SJSA1 (cell line): Measurements from ENCODE around the gene ANKRD44. TPM values are rescaled to one million over a fixed set of nuclear protein-coding genes. Genes with fewer than 3 reads are reported as not detected.
"Not testable (repeated sequence)": the region's sequence is repeated elsewhere in the genome, so short reads cannot be mapped to it uniquely, and the experiment has no call there.

Source experiments
- DNase-seq, 2 experiments: peaks; one replicate each; pipeline ENCODE4 v3.0.0-alpha.2; 2015 to 2020; ENCODE audit warnings: low spot score in 2 of 2, low read depth in 1 of 2
- H3K27ac ChIP-seq: fragments of 250-450 bp; sonication (Bioruptor Pico); 2 replicates; pipeline ENCODE4 v1.5.1; 2020; ENCODE audit warnings: mild to moderate bottlenecking, moderate library complexity
- H3K27me3 ChIP-seq: fragments of 250-450 bp; sonication (Bioruptor Pico); replicated peaks from 2 replicates; pipeline ENCODE4 v1.5.1; 2020; ENCODE audit warnings: mild to moderate bottlenecking, moderate library complexity
- H3K36me3 ChIP-seq: fragments of 250-450 bp; sonication (Bioruptor Pico); 2 replicates; pipeline ENCODE4 v1.5.1; 2020; ENCODE audit warnings: mild to moderate bottlenecking
- H3K4me1 ChIP-seq: fragments of 250-450 bp; sonication (Bioruptor Pico); replicated peaks from 2 replicates; pipeline ENCODE4 v1.6.1; 2021; ENCODE audit warnings: mild to moderate bottlenecking
- H3K4me3 ChIP-seq: fragments of 250-450 bp; sonication (Bioruptor Pico); 2 replicates; pipeline ENCODE4 v1.5.1; 2020; ENCODE audit warnings: mild to moderate bottlenecking
- H3K9me3 ChIP-seq: fragments of 250-450 bp; sonication (Bioruptor Pico); replicated peaks from 2 replicates; pipeline ENCODE4 v1.5.1; 2020; ENCODE audit warnings: mild to moderate bottlenecking
- total RNA-seq: library from RNA; depleted of rRNA; stranded (reverse); fragments of >200 nt; shearing (Covaris generic); gene quantifications from 2 replicates; pipeline ENCODE4 v1.2.3, GENCODE V29; 2014

ANKRD44 gene
- total RNA-seq, 1 experiment from 2014 or later, result 15.5 TPM

DNA sequence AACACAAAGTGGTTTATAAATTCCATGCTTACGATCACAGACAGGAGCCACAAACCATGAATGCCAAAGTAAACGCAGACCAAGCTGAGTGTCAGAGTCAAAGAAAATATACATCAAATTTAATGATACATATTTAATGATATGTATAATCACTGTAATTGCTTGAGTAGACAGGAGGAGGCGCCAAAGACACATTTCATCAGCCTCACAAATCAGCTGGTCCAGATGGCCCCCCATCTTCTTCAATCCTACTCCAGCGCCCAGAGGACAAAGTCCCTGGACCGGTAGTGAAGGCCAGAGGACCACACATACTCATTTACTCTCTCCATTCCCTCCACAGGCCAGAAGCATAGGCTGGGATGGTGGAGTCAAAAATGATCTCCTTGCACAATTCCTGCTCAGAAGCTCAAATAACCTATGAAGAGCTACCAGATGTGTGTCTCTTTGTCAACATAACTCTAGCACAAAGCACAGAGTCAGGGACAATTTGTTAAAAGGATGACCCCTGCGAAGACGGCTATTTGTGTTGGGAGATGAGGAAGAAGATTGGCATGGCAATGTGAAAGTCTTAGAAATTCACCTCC is 234.7 kb downstream of the ANKRD44 start:
- no peak overlapping the region for H3K27ac ChIP-seq

DNA sequence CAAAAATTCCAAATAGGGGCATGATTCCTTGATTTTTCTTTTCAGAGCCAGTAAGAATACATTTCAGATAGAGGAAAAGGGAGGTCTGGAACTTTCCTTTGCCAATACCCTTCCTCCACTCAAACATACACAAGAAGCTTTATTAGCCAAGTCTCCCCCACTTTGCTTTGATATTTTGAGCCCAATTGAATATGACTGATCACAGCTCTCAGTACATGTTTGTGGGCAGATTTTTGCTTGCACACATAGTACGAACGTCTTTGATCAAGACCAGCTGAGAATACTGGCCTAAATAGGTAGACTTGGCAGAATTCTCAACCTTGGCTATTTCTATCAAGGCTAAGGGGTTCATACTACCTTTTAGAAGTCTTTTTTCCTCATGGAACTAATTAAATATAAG is 235.3 kb downstream of the ANKRD44 start:
- no peak overlapping the region for H3K4me3 ChIP-seq
- peaks cover 8% of the 10 kb centered on the region for H3K4me1 ChIP-seq
- DNase-seq, result no peak
- H3K36me3 ChIP-seq, result peaks cover 11% of the 10 kb centered on the region
- H3K9me3 ChIP-seq, result no peaks in the 10 kb centered on the region
- H3K27ac ChIP-seq, result no peak overlapping the region
- H3K27me3 ChIP-seq, result no peaks in the 10 kb centered on the region

More for the DNA sequence above, 234.7 kb downstream of the ANKRD44 start:
- no peak for DNase-seq
- Histone ChIP-seq H3K36me3 (peaks cover 11% of the 10 kb centered on the region), H3K27me3 (no peaks in the 10 kb centered on the region), H3K4me3 (no peak overlapping the region), H3K4me1 (peaks cover 14% of the 10 kb centered on the region), H3K9me3 (no peaks in the 10 kb centered on the region)

- Histone ChIP-seq H3K4me3 (no peak overlapping the region), H3K4me1 (no peaks in the 10 kb centered on the region; the same call in 1 of the 2 replicates), H3K27me3 (no peaks in the 10 kb centered on the region), H3K36me3 (peaks cover 11% of the 10 kb centered on the region), H3K27ac (no peak overlapping the region), H3K9me3 (no peaks in the 10 kb centered on the region)
- DNase-seq, result no peak
Measured at GRCh38 chr2:197073701-197074433, 236.7 kb downstream of the ANKRD44 start.

- peaks cover 10% of the 10 kb centered on the region for H3K36me3 ChIP-seq
- no peaks in the 10 kb centered on the region for H3K27me3 ChIP-seq
- H3K27ac ChIP-seq, result no peak overlapping the region
- H3K4me3 ChIP-seq, result no peak overlapping the region
- no peak for DNase-seq
- no peaks in the 10 kb centered on the region for H3K9me3 ChIP-seq
- no peaks in the 10 kb centered on the region; the same call in 1 of the 2 replicates for H3K4me1 ChIP-seq
Measured at GRCh38 chr2:197073270-197073669, 237.3 kb downstream of the ANKRD44 start.

- peaks cover 5% of the 10 kb centered on the region; the same call in 1 of the 2 replicates for H3K36me3 ChIP-seq
- no peak overlapping the region for H3K4me3 ChIP-seq
- H3K27me3 ChIP-seq, result no peaks in the 10 kb centered on the region
- DNase-seq, result no peak
- no peaks in the 10 kb centered on the region; the same call in 1 of the 2 replicates for H3K4me1 ChIP-seq
- H3K9me3 ChIP-seq, result no peaks in the 10 kb centered on the region
- no peak overlapping the region for H3K27ac ChIP-seq
Measured at GRCh38 chr2:197072533-197072932, 238.0 kb downstream of the ANKRD44 start.

DNA sequence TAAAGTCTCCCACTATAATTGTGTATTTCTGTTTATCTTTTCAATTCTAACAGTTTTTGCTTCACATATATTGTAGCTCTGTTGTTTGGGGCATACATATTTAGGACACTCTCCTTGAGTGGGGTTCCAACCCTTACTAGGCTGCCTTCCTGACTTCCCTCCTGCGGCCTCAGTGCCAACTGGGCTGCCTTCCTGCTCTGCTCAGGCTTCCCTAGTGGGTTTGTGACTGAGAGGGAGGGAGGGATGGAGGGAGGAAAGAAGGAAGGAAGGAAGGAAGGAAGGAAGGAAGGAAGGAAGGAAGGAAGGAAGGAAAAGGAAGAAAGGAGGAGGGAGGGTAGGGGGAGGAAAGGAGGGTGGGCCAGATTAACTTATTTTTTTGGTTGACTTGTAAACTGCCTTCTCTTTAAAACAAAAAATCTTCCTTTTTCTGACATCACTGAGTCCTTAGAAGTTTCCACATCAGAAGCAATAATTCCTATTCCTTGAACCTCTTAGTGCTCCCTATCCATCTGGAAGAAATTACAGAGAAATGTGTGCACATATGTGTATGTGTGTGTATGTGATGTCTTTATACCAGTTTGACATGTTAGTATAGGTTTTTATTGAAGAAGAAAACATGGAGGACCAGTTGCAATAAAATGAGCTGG is 238.7 kb downstream of the ANKRD44 start:
- no peaks in the 10 kb centered on the region for H3K27me3 ChIP-seq

GRCh38 chr2:197071213-197071612 is 239.4 kb downstream of the ANKRD44 start:
- no peak overlapping the region for H3K27ac ChIP-seq
- H3K4me3 ChIP-seq, result no peak overlapping the region
- no peaks in the 10 kb centered on the region for H3K27me3 ChIP-seq
- no peaks in the 10 kb centered on the region for H3K4me1 ChIP-seq
- no peaks in the 10 kb centered on the region for H3K36me3 ChIP-seq
- DNase-seq, result no peak
- no peaks in the 10 kb centered on the region for H3K9me3 ChIP-seq

More for the DNA sequence above, 238.7 kb downstream of the ANKRD44 start:
- Histone ChIP-seq H3K27ac (no peak overlapping the region), H3K9me3 (no peaks in the 10 kb centered on the region), H3K4me3 (no peak overlapping the region), H3K36me3 (peaks cover 2% of the 10 kb centered on the region; the same call in 1 of the 2 replicates), H3K4me1 (no peaks in the 10 kb centered on the region; the same call in 1 of the 2 replicates)
- no peak for DNase-seq

- Histone ChIP-seq H3K9me3 (no peaks in the 10 kb centered on the region), H3K4me3 (no peak overlapping the region), H3K36me3 (no peaks in the 10 kb centered on the region), H3K27me3 (no peaks in the 10 kb centered on the region), H3K27ac (no peak overlapping the region), H3K4me1 (no peaks in the 10 kb centered on the region)
- no peak for DNase-seq
Measured at GRCh38 chr2:197069958-197070357, 240.6 kb downstream of the ANKRD44 start.

- H3K36me3 ChIP-seq, H3K4me1 ChIP-seq, H3K27me3 ChIP-seq, H3K27ac ChIP-seq, DNase-seq, H3K9me3 ChIP-seq, H3K4me3 ChIP-seq: not testable (repeated sequence)
Measured at GRCh38 chr2:197062574-197062973, 248.0 kb downstream of the ANKRD44 start.

- H3K27me3 ChIP-seq, result no peaks in the 10 kb centered on the region
- H3K4me1 ChIP-seq, result no peaks in the 10 kb centered on the region
- H3K36me3 ChIP-seq, result no peaks in the 10 kb centered on the region
- H3K27ac ChIP-seq, result no peak overlapping the region
- no peak for DNase-seq
- H3K4me3 ChIP-seq, result no peak overlapping the region
- no peaks in the 10 kb centered on the region for H3K9me3 ChIP-seq
Measured at GRCh38 chr2:197059477-197059876, 251.1 kb downstream of the ANKRD44 start.

- Histone ChIP-seq H3K27me3 (no peaks in the 10 kb centered on the region), H3K4me3 (no peak overlapping the region), H3K27ac (no peak overlapping the region), H3K36me3 (no peaks in the 10 kb centered on the region), H3K4me1 (no peaks in the 10 kb centered on the region), H3K9me3 (no peaks in the 10 kb centered on the region)
- DNase-seq, result no peak
Measured at GRCh38 chr2:197058777-197059300, 251.7 kb downstream of the ANKRD44 start.

DNA sequence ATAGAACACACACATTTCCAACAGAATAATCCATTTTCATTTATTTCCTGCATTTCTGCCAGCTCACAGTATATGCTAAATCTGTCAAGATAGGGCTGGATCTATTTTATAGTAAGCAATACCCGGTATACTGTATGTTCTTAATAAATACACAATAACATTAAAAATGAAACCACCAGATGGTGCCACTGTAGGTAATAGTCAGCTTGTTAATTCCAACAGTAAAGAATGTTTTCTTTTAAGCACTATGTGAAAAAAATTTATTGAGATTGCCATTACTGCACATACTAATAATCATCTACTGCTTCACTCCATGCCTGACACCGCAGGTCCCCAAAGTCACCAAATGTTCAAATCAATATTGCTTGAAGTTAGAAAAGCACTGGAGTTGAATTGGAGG is 252.6 kb downstream of the ANKRD44 start:
- Histone ChIP-seq H3K9me3 (no peaks in the 10 kb centered on the region), H3K4me3 (no peak overlapping the region), H3K27me3 (no peaks in the 10 kb centered on the region), H3K4me1 (no peaks in the 10 kb centered on the region), H3K36me3 (no peaks in the 10 kb centered on the region), H3K27ac (no peak overlapping the region)
- DNase-seq, result no peak

DNA sequence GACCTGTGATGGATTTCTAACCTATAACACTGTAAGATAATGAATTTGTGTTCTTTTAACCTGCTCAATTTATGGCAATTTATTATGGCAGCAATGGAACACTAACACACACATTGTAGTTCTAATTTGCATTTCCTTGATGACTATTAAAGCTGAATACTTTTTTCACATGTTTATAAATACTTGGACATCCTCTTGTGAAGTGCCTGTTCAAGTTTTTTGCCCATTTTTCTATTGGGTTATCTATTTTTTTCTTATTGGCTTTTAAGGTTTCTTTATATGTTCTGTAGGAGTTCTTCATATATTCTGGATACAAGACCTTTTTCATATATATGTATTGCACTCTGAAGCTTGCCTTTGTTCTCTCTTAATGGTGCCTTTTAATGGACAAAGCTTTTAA is 255.5 kb downstream of the ANKRD44 start:
- DNase-seq, result no peak
- Histone ChIP-seq H3K36me3 (no peaks in the 10 kb centered on the region), H3K4me1 (no peaks in the 10 kb centered on the region), H3K27ac (no peak overlapping the region), H3K27me3 (no peaks in the 10 kb centered on the region), H3K4me3 (no peak overlapping the region), H3K9me3 (no peaks in the 10 kb centered on the region)

DNA sequence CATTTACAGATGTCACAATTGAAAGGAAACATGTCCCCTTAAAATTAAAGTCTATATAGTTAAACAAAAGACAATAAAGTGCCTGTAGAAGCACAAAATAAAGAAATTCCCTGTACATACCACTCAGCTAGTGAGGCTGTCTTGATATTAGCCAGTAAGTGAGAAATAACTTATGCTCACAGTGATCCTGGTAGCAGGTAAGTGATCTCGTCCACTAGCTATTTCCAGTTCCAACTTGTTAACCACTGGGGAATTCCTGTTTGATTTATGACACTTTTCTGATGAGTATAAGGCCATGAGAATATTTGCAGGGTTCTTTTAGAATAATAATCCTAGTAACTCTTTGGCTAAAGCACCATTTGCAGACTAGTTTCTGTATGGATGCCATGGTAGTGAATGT is 256.1 kb downstream of the ANKRD44 start:
- no peaks in the 10 kb centered on the region for H3K27me3 ChIP-seq
- no peak overlapping the region for H3K4me3 ChIP-seq
- H3K4me1 ChIP-seq, result no peaks in the 10 kb centered on the region
- H3K9me3 ChIP-seq, result no peaks in the 10 kb centered on the region; the same call in 1 of the 2 replicates
- no peak overlapping the region for H3K27ac ChIP-seq
- H3K36me3 ChIP-seq, result no peaks in the 10 kb centered on the region
- no peak for DNase-seq
